Right kidney (tissue), 1 donor: ENCODE measurements around the gene CGB8.

Experiments
- DNase-seq: peaks from one replicate; pipeline ENCODE4 v3.0.0-alpha.2; 2016

Gene CGB8

GRCh38 chr19:49004964-49005614, 43.8 kb downstream of the CGB8 start:
- no peak for DNase-seq

GRCh38 chr19:49004133-49004532, 44.8 kb downstream of the CGB8 start:
- no peak for DNase-seq

- no peak for DNase-seq
Measured at GRCh38 chr19:48999481-49000325, 49.2 kb downstream of the CGB8 start.

GRCh38 chr19:48997972-48998371, 50.9 kb downstream of the CGB8 start:
- DNase-seq, result no peak
